Left hindlimb (tissue), 1 donor: ENCODE data around the gene APOLD1.
"Not testable (repeated sequence)": the region's sequence is repeated elsewhere in the genome, so short reads cannot be mapped to it uniquely, and the experiment has no call there.

Source experiments
- DNase-seq: peaks from one replicate; pipeline ENCODE4 v3.0.0-alpha.2; 2018

Gene APOLD1

GRCh38 chr12:12784911-12785814, at the start of gene APOLD1:
APOLD1 (plus strand) TSS chr12:12785659; CDS start chr12:12785692, 33 bp downstream.
- peak; percentile 58 for DNase-seq

- no peak for DNase-seq
Measured at GRCh38 chr12:12736759-12737676, 48.4 kb upstream of the APOLD1 start.

- DNase-seq, result not testable (repeated sequence)
Measured at GRCh38 chr12:12738152-12738551, 47.3 kb upstream of the APOLD1 start.

GRCh38 chr12:12741660-12742059, 43.8 kb upstream of the APOLD1 start:
- no peak for DNase-seq

GRCh38 chr12:12744546-12745305, 40.7 kb upstream of the APOLD1 start:
- no peak for DNase-seq

GRCh38 chr12:12745576-12746211, 39.8 kb upstream of the APOLD1 start:
- DNase-seq, result no peak

GRCh38 chr12:12747278-12747677, 38.2 kb upstream of the APOLD1 start:
- DNase-seq, result no peak

GRCh38 chr12:12748044-12748443, 37.4 kb upstream of the APOLD1 start:
- DNase-seq, result no peak

GRCh38 chr12:12749433-12749832, 36.0 kb upstream of the APOLD1 start:
- DNase-seq, result no peak

- no peak for DNase-seq
Measured at GRCh38 chr12:12755923-12756322, 29.5 kb upstream of the APOLD1 start.

- DNase-seq, result no peak
Measured at GRCh38 chr12:12757121-12757520, 28.3 kb upstream of the APOLD1 start.

- no peak for DNase-seq
Measured at GRCh38 chr12:12759234-12759915, 26.1 kb upstream of the APOLD1 start.

- no peak for DNase-seq
Measured at GRCh38 chr12:12764824-12765223, 20.6 kb upstream of the APOLD1 start.

GRCh38 chr12:12770262-12770661, 15.2 kb upstream of the APOLD1 start:
- DNase-seq, result no peak

- no peak for DNase-seq
Measured at GRCh38 chr12:12774791-12775190, 10.7 kb upstream of the APOLD1 start.

GRCh38 chr12:12776261-12776660, 9.2 kb upstream of the APOLD1 start:
- DNase-seq, result no peak

- DNase-seq, result no peak
Measured at GRCh38 chr12:12777092-12777491, 8.4 kb upstream of the APOLD1 start.

GRCh38 chr12:12779007-12779406, 6.5 kb upstream of the APOLD1 start:
- DNase-seq, result no peak

- DNase-seq, result no peak
Measured at GRCh38 chr12:12779529-12779928, 5.9 kb upstream of the APOLD1 start.

GRCh38 chr12:12784116-12784515, 1.3 kb upstream of the APOLD1 start:
- no peak for DNase-seq

- DNase-seq, result no peak
Measured at GRCh38 chr12:12786351-12786705, 869 bp downstream of the APOLD1 start.
